Activated CD4-positive, CD25-positive, alpha-beta regulatory T cell (primary cell): ENCODE measurements around the gene NSD2.
"Not testable (repeated sequence)": the region's sequence is repeated elsewhere in the genome, so short reads cannot be mapped to it uniquely, and the experiment has no call there.

Experiments used
- DNase-seq, 4 experiments: peaks; one replicate each; lab custom pipeline; 2025; lab: John Stamatoyannopoulos, UW

Gene NSD2

GRCh38 chr4:1842339-1842895 lies 28.8 kb upstream of the NSD2 start:
- DNase-seq = no peak

DNA sequence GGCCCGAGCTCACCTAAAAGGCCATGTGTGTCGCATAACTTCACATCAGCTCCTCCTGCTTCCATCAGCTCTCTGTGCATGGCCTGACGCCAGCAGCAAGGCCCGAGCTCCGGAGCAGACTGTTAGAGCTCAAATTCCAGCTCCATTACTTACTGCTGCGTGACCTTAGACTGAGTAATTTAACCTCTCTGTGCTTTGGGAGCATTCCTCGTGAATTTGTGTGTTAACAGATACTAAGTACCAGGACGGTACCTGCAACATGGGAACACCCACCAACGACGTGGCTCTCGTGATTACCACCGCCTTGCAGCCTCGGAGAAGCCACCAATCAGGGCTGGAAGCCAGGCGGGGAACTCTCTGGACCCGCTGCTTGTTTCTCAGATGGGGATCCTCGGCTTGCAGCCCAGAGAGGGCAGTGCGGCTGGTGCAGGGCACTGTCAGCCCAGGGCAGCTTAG lies 28.2 kb upstream of the NSD2 start:
- no peak for DNase-seq

- no peak for DNase-seq
Observed at GRCh38 chr4:1843852-1844251, 27.3 kb upstream of the NSD2 start.

DNA sequence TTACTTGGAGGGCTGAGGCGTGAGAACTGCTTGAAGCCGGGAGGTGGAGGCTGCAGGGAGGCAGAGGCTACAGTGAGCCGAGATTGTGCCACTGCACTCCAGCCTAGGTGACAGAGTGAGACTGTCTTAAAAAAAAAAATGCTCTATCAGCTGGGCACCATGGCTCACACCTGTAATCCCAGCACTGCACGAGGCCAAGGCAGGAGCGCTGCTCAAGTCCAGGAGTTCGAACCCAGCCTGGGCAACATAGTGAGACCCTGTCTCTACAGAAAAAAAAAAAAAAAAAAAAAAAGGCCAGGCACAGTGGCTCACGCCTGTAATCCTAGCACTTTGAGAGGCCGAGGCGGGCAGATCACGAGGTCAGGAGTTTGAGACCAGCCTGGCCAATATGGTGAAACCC lies 26.6 kb upstream of the NSD2 start:
- DNase-seq = not testable (repeated sequence)

DNA sequence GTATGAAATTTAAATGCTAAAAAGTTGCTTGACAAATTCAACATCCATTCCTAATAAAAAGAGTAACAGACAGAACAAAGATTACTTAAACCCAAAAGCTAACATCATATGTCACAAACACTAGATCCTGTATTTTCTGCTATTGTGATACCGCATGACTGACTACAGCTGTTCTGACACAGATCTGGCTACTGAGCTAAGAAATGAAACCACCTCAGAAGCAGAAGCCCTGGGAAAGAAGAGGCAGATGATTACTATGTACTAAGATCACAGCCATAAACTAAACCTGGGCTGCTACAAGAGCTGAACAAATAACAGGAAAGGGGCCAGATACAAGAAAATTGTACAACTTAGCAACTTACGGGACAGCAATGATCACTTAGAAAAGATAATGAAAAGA lies 24.6 kb upstream of the NSD2 start:
- no peak for DNase-seq

GRCh38 chr4:1850276-1850675 lies 20.9 kb upstream of the NSD2 start:
- no peak for DNase-seq

DNA sequence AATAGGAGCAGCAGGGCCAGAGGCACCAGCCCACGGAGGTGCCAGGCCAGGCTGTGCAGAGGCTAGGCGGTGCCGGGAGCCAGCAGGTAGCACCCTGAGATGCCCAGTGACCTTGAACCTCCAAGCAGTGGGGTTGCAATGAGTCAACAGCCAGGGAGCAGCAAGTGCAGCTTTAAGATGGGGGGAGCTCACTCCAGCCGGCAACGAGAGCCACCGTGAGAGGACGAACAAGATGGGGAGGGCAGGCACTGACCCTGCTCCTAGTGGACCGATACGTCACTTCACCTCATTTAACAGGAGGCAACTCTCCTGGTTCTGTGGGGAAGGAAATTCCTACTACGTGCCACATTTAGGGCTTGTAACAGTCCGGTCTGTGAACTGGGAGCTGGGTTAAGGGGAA lies 20.0 kb upstream of the NSD2 start:
- DNase-seq = no peak

DNA sequence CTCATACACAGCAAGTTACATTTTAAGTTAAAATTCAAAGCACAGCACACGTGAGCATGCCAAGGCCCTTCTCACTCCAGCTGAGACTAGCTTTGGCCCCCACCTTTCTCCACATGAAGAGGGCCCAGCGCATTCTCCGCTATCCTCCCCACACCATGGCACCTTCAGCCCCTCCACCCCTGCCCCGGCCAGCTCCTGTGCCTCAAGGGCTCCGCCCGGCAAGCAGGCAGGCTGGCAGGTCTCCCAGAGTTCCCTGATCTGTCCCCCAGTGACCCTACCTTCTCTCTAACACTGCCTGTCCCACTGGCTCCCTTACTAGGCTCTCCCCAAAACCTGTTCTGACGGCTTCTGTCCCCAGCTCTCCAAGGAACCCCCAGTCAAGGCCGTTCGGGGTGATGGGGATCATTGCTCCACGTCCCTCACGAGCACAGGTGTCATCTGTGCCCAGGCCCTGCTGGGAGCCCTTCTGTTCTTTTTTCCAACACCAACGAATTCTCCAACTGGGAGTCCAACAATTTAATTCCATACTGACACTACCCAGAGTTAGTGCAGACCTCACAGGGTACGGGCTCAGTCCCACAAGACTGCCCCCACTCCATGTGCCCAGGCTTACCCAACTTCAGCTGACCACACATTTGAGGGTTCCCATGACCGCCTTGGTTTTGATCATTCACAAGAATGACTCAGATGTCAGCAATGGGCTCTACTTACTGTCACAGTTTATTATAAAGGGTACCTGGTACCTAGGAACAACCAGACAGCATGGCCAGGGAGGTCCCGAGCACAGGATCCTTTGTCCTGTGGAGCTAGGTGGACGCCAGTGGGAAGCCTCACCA lies 19.4 kb upstream of the NSD2 start:
- no peak for DNase-seq

DNA sequence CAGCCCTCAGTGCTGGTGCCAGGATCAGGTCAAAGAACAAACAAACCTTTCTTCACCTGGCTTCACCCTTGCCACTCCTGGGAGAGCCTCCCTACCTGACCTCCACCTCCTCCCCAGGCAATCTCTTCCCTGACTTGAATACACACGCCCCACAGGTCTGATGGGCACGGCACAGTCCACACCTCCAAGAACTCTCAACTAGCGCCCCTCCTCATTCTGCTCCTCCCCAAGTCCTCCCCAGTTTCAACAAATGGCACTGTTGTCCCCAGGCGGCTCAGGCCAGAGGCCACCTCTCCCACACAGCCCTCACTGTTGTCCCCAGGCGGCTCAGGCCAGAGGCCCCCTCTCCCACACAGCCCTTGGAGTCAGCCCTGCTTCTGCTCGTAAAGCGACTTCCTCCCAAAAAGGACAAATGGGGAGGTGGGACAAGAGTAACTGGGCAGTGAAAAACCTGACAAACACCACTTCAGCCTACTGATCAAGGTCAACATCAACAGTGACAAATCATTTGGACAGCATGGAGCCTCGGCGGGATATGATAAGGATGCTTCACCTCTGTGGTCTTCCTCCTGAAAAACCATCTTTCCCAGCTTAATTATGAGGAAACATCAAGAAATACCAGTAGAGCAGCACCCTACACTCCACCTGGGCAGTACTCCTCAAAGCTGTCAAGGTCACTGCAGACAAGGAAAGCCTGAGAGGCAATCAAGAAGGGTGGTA lies 18.1 kb upstream of the NSD2 start:
- DNase-seq = no peak

DNA sequence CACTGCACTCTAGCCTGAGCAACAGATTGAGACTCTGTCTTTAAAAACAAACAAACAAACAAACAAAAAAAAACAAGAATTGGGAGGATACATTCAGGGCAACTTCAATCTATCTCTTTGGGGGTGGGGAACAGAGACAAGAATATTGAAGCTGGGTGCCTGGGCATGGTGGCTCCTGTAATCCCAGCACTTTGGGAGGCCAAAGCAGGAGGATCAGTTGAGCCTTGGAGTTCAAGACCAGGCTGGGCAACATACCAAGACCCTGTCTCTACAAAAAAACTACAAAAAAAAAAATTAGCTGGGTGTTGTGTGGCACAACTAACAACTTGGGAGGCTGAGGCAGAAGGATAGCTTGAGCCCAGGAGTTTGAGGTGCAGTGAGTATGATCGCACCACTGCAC lies 16.4 kb upstream of the NSD2 start:
- no peak for DNase-seq

GRCh38 chr4:1855333-1856070 lies 15.7 kb upstream of the NSD2 start:
- DNase-seq = no peak

- DNase-seq = peak; percentile 84 to 92 (median 88)
Observed at GRCh38 chr4:1856071-1856942, 14.9 kb upstream of the NSD2 start, which contains the start of gene LETM1. Gene LETM1, minus strand, starts transcription at chr4:1856156. Its CDS starts 206 bp downstream, at chr4:1855950.

DNA sequence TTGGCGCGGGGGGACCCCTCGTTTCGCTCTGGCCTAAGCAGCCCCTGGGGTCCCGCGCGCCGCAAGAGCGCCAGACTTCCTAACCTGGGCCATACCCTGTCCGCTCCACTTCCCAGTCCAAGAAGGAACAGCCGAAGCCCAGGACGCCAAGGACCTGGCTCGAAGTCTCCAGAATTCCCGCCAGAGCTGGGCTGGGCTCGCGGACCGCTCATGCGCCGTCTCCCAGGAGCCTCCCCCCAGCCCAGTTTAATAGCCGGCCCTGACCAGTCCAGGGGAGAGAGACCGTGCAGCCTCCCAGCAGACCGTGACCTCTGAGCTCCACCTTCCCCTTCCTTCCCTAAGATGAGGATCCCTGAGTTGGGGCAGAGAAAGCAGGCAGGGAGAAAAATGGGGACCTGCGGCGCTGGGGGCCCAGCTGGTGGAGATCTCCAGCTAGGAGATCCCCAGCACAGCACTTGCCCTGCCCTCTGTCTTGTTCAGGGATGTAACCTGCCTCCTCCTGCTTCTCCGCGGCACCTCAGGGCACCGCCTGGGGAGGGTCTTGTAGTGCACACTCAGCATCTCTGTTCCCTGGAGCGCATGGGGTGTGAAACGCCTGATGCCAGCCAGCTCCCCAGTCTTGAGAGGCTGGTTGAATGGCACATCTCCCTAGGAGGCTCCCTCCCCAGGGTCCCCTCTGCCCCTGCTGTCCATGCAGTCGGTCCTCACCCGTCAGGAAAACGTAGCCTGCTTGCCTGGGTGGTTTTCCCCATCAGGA lies 14.1 kb upstream of the NSD2 start:
- DNase-seq = no peak

DNA sequence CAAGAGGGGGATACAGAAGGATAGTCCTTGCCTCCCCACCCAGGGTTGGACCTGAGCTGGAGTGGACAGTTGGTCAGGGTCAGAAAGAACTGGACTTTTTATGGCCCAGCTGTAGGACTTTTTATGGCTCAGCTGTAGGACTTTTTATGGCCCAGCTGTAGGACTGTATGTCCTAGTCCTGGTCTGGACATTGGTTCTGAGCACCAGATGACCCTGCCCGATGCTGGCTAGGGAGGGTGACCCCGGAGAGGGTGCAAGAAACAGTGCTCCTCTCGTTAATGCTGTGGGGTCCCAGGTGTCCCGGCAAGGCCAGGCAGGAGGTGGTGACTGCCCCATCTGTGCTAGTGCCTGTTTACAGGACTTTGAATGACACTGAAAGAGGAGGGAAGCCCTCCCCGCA lies 13.3 kb upstream of the NSD2 start:
- no peak for DNase-seq

DNA sequence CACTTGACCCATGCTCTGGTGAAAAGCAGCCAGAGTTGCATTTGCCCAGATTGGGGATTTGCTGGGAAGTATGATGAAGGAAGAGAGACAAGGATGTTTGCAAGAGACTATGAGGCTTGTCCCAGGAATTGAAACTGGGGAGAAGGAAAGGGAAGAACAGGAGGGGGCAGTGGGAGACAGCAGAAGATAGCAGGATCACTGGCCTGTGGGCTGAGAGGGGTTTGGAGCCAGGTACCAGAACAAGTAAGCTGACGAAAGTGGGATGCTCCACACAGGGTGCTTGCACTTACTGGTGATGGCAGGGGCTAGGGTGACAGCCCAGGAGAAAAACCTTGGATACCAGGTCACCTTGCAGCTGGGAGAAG lies 11.8 kb upstream of the NSD2 start:
- DNase-seq = no peak

GRCh38 chr4:1862055-1862911 lies 8.9 kb upstream of the NSD2 start:
- no peak for DNase-seq

GRCh38 chr4:1862961-1863296 lies 8.3 kb upstream of the NSD2 start:
- no peak for DNase-seq

DNA sequence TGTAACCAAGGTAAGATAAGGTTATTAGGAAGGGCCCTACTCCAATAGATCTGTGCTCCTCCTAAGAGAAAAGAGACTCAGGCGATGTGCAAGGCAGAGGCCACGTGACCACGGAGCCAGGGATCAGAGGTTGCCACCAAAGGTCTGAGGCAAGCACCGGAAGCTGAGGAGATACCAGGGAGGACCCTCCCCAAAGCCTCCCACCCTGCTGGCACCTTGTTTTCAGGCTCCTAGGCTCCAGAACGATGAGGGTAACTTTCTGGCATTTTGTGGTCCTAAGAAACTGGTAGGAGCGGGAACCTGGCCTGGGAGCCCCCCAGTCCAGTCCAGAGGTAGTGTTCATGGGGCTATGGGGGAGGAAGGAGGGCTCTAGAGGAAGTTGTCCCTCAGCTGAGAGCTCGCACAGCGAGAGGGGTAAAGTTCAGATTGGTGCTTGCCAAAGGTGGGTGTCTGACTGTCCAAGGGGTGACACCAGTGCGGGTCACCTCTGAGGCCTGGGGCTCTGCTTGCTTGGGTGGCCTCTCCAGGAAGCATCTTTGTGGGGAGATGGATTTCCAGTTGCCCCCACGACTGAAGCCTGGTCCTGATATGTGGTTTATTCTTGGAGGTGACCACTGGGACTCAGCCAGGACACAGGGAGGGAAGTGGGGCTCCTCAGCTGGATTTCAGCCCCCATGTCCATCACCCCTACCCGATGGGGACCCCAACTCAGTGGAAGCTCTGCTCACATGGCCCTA lies 7.7 kb upstream of the NSD2 start:
- no peak for DNase-seq
